Testis (tissue), 2 donors: ENCODE measurements around the gene TUBA4B.
A peak's percentile ranks its signal among the peaks of the same experiment; 100 is the strongest.

Source experiments
- CTCF ChIP-seq, 3 experiments: fragments of 450-650 bp in 2 of 3; fragments of 200-600 bp in 1 of 3; sonication (generic) in 1 of 3; IDR thresholded peaks; one replicate each; pipeline ENCODE4 v1.5.1; 2016 to 2019; ENCODE audit warnings: antibody characterized with exemption in 3 of 3, mild to moderate bottlenecking in 2 of 3, moderate library complexity in 1 of 3
- POLR2A ChIP-seq: fragments of 450-650 bp; IDR thresholded peaks from one replicate; pipeline ENCODE4 v1.6.1; 2017; ENCODE audit warnings: antibody characterized with exemption, mild to moderate bottlenecking, moderate library complexity

- TF ChIP-seq CTCF (IDR thresholded peaks at IDR 0.05) (peak; percentile 97 to 99 (median 99)), POLR2A (no peak)
These were observed 41.6 kb downstream of the TUBA4B start for GRCh38 chr2:219294356-219295351.
